Esophagus muscularis mucosa (tissue), 4 donors: ENCODE results near the gene PDE4D.

Experiments used
- EP300 ChIP-seq: sonication (generic); formaldehyde crosslinking; IDR thresholded peaks from one replicate; pipeline ENCODE4 v1.6.1; 2017; ENCODE audit warnings: antibody characterized with exemption
- POLR2AphosphoS5 ChIP-seq, 2 donors: sonication (generic); formaldehyde crosslinking; IDR thresholded peaks; one replicate each; pipeline ENCODE4 v1.6.1; 2017; ENCODE audit warnings: antibody characterized with exemption in 2 of 2
- TF ChIP-seq, protein P1 (sequence below), 3 experiments: fragments of 200-600 bp in 2 of 3; fragments of 450-650 bp in 1 of 3; sonication (generic) in 2 of 3; IDR thresholded peaks; one replicate each; pipeline ENCODE4 v1.5.1; 2017 to 2019; ENCODE audit warnings: antibody characterized with exemption in 3 of 3, mild to moderate bottlenecking in 2 of 3, moderate library complexity in 1 of 3

DNA sequence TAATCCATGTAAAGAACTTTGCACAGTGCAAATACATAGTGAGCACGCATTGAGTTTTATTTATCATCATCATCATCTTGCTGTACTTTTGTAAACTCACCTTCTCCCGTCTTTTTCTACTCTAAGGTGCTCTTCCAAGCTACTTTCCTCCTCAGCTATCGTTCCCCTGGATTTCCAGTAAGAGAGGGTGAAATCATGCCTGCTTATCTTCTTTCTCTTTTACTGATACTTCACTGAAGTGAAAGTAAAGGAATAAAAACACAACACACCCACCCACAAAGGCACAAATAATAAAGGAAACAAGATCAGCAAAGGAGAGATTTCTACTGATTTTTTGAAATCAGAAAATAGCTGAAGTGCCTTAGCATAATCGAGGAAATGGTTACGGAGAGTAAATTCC lies 800.8 kb downstream of the PDE4D start:
- TF ChIP-seq, protein P1, sequence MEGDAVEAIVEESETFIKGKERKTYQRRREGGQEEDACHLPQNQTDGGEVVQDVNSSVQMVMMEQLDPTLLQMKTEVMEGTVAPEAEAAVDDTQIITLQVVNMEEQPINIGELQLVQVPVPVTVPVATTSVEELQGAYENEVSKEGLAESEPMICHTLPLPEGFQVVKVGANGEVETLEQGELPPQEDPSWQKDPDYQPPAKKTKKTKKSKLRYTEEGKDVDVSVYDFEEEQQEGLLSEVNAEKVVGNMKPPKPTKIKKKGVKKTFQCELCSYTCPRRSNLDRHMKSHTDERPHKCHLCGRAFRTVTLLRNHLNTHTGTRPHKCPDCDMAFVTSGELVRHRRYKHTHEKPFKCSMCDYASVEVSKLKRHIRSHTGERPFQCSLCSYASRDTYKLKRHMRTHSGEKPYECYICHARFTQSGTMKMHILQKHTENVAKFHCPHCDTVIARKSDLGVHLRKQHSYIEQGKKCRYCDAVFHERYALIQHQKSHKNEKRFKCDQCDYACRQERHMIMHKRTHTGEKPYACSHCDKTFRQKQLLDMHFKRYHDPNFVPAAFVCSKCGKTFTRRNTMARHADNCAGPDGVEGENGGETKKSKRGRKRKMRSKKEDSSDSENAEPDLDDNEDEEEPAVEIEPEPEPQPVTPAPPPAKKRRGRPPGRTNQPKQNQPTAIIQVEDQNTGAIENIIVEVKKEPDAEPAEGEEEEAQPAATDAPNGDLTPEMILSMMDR (IDR thresholded peaks at IDR 0.05), result no peak
- TF ChIP-seq EP300 (no peak), POLR2AphosphoS5 (IDR thresholded peaks at IDR 0.05) (no peak)
